HG02870 (cell line): ENCODE data around the gene FAM184B.

Experiments
- ATAC-seq: cut with Tn5 transposase; IDR thresholded peaks from one replicate; pipeline ENCODE4 v1.9.1; 2021; ENCODE audit warnings: mild to moderate bottlenecking, moderate library complexity; ENCODE audit not compliant: unreplicated experiment

Gene FAM184B

DNA sequence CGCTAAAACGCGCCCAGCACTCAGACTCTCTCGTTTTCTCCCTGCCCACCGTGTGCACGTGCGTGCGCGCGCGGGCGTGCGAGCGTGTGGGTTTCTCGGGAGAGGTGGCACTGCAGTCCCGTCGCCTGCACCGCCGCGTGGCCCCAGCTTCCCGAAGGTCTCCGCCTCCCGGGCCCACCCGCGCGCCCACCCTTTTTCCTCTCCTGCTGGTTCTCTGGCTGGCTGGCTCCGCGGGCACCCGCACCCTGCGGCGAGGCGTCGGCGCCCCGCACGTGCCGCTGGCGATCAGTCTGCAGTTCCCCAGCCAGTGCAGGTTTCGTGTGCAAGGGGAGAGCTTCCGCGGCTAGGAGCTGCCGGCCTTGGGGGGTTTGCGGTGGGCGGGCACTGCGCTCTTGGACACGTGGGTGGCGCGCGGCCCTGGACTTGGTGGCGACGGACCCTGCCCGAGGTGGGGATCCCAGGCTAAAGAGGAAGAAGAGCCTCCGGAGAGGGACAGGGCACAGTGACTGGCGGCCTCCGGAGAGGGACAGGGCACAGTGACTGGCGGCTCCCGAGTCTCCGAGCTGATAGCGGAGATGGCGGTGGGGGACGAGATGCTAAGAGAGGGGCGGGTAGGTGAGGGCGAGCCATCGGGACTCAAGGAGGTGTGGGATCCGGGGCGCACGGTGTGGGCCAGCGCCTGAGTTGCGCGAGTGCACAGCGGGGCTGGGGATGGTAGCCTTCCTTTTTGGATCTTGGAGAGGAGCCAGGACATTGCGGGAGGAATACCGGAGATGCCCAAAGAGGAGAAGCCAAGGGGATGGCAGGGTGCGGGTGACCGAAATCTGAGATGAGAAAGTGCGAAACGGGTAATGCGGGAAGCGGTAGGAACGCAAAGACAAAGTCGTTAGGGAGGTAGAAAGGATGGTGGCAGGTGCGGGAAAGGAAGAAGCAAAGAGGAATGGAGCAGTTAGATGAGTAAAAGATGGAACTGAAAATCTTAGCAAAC, at the start of gene FAM184B:
TSS of gene FAM184B (minus strand) at position 322 of the 988 bp plus-strand sequence. CDS start 322 bp downstream, outside the sequence.
- ATAC-seq = no peak

- no peak for ATAC-seq
Observed at GRCh38 chr4:17823871-17824669, 42.6 kb upstream of the FAM184B start.

DNA sequence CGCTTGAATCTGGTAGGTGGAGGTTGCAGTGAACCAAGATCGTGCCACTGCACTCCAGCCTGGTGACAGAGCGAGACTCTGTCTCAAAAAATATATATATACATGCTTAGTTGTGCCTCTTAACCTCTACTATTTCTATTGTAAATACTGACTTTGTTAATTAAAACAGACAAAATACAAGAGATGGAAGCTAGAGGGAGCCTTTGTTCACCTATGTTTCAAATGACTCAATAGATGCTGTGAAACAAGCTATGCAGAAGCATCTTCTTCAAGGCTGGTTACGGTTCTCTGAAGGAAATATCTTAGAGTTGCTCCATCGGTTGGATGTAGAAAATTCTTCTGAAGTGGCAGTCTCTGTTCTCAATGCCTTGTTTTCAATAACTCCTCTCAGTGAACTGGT, 35.6 kb upstream of the FAM184B start:
- ATAC-seq = peak; percentile 81

- ATAC-seq = no peak
Observed at GRCh38 chr4:17816142-17816541, 34.7 kb upstream of the FAM184B start.

GRCh38 chr4:17814140-17814539, 32.7 kb upstream of the FAM184B start:
- ATAC-seq = no peak

- no peak for ATAC-seq
Observed at GRCh38 chr4:17812801-17813200, 31.4 kb upstream of the FAM184B start.

GRCh38 chr4:17812125-17812524, 30.7 kb upstream of the FAM184B start:
- no peak for ATAC-seq

DNA sequence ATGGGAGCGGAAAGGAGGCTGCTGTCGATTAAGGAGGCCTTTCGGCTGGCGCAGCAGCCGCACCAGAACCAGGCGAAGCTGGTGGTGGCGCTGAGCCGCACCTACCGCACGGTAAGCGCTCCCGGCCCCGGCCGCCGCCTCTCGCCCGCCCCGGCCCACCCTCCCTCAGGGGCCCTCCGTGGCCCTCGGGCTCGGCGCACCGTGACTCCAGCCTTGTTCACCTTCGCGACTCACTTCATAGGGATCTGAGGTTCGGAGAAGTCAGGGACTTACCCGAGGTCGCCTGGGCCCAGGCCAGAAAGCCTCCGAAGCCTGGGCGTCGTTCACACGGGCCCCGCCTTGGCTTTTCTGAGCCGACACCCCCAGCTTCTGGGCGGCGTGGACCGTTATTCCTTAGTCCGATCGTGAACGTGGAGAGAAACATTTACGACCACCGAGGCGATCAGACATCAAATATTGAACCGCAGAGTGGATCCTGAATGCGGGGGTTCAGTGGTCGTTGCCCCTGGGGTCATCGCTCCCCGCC, 29.7 kb upstream of the FAM184B start:
- peak; percentile 27 for ATAC-seq

DNA sequence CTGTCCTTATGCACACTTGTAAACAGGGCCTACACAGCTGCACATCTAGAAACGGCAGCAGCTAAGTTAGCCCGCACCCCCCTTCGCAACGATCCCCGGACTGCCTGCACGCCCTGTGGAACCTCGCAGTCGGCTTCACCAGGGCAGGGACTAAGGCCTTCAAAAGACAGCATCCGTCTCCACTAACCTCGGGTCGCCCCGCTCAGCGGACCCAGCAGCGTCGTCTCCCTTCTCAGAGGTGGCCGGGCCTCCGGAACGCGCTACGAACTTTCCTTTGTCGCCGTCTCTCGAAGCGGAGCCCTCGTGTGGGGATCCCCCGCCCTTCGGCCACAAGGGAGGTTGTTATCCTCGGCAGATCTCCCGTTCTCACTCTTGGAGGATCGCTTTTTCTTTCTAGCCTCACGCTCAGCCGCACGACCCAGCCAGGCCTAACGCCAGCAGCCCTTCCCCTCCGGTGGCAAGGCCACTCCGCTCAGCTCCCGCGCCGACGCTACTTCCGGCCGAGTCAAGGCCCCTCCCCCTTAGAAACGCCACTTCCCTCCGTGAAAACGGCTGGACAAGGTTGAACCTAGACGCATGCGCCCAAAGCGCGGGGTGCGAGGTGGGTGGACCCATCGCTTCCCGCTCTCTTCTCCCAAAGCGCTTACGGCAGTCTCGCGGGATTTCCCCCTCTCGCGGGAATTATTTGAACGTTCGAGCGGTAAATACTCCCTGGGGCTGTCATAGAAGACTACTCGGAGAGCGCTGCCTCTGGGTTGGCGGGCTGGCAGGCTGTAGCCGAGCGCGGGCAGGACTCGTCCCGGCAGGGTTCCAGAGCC, 29.0 kb upstream of the FAM184B start, which contains the start of the genes DCAF16 and NCAPG:
TSS of gene DCAF16 (minus strand) at position 498 of the 818 bp plus-strand sequence. CDS start 6,616 bp downstream, outside the sequence.
TSS of gene NCAPG (plus strand) at position 720 of the 818 bp plus-strand sequence. CDS start 99 bp downstream, outside the sequence.
- ATAC-seq = peak; percentile 86

DNA sequence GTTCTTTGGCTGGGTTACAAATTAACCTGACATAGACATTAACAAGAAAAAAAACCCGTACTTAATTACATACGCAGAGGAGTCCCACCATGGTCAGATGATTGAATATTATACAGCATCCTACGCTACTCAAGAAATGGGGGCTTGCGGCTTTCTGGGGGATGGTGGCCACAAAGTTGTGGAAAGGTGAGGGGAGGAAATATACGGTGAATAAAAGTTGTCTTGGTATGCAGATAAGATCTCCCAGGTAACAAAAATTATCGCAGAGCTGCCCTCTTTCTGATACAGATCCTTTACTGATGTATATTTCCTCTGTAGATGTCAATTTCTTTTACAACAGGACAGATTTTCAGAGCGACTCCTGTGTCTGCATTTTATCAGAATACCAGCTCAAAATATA, 28.2 kb upstream of the FAM184B start:
- no peak for ATAC-seq

- no peak for ATAC-seq
Observed at GRCh38 chr4:17807446-17807845, 26.0 kb upstream of the FAM184B start.

- peak; percentile 14 for ATAC-seq
Observed at GRCh38 chr4:17805580-17806155, 24.2 kb upstream of the FAM184B start.

- peak; percentile 38 for ATAC-seq
Observed at GRCh38 chr4:17797808-17798207, 16.4 kb upstream of the FAM184B start.

DNA sequence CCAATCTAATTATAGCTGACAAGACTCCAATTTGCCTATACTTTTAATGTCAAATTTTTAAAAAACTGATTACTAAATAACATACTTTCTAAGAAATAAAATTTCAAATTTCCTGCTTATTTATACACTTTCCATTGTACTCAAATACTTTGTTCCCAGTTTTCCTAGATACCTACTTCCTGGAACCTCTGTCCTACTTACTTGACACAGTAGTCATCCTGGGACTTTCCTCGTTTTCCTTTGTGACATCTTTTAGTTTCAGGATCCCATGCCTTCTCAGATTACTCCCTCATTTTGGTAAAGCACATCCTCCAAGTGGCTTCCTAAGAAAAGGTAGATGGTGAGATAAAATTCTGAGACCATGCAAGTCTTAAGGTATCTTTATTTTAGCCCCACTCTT, 13.3 kb upstream of the FAM184B start:
- ATAC-seq = no peak

DNA sequence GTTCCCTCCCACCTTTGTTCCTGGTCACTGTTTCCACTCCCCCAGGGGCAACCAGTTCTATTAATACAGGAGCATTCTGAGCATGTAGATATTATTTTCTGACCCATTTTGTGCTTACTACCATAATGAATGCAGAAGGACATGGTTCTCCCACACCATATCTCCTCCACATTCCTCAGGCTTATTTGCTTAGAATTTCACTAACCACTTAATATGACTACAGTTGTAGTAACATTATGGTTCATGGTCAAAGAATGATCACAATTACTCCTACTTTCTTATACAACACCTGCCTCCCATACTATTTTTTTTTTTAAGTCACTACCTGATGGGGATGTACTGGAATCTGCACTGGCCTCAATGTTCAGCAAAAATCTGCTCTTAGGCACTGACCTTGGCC, 7.5 kb upstream of the FAM184B start:
- ATAC-seq = no peak

DNA sequence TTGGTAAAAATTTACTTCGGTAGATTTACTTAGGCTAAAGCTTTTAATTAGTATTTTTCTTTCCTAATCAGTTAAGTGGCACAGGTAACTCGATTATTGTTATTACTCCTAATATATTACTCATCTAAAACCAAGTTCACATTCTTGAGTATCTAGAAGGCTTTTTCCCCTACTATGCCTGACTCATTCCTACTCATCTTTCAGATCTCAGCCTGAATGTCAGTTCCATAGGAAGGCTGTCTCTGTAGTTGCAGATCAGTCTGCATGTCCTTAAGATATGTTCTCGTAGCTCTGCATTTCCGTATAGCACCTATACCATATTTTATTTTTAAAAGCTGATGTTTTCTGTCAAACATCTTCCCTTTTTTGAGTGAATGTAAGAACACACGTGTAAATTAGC, 5.9 kb upstream of the FAM184B start:
- ATAC-seq = no peak

DNA sequence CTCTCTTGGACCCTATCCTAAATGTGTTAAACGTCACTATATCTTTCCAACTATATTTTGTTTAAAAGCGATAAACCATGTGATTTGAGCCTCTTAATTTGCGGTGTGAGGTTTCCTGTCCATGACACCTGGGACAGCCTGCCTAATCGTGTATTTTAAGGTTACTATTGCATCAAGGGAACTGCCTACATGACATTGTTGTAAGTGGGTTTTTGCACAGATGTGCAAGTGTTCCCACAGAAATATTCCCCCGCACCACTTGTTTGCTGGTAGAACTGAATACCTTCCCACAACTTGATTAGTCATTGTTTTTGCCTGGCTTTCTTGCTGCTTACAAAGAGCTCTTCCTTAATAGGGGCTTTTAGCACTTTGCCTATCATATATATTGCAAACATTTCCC, 5.1 kb upstream of the FAM184B start:
- ATAC-seq = no peak

DNA sequence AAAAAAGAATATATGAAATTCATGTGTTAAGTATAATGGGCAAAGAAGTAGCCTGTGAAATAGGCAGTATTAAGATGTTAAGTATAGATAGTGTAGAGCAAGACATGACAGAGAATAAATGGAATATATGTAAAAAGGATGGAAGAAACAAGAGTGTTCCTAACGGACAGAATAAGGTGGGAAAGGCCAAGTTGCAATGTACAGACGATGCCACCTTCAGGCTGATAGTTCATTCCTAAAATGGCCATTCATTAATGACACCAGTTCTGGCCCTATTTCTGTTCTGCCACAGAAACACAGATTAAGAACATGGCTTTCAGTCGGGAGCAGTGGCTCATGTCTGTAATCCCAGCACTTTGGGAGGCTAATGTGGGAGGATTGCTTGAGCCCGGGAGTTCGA, 4.4 kb upstream of the FAM184B start:
- no peak for ATAC-seq

DNA sequence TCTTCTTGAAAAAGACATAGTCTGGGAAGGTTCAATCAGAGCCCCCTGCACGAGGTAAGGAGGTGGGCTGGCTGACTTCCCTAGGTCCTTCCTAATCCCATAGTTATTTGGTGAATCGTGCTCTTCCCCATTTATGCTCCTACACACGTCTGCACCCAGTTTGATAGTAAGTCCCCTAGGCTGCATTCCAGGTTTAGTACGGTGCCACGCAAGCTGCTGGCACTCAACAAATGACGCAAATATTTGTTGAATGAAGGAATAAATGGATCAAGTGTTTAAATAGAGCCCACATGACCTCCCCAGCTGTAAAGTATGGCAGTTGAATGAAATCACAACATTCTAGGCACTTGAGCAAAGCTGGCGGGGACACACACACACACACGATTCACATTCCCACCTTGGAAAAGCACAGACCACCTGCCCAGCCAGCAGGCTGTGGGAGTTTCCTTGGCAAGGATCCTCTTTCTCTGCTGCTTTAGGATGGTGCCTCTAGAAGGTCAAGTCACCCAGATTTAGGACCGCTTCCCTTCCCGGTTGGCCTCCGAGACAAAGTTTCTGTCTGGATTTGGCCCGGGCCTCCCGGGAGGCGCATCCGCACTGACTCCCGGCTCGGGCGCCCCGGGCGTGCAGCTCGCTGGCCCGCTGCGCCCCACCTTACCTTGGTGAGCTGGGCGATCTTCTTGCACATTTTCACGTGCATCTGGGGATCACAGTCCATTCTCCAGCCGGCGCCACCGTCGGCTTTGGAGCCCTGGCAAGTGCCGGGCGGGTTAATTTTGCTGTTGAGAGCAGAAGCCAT, 721 bp downstream of the FAM184B start:
- ATAC-seq = no peak
